Testis (tissue), 2 donors: ENCODE results near the gene APOC3.

Experiments
- POLR2A ChIP-seq: fragments of 450-650 bp; IDR thresholded peaks from one replicate; pipeline ENCODE4 v1.6.1; 2017; ENCODE audit warnings: antibody characterized with exemption, mild to moderate bottlenecking, moderate library complexity
- TF ChIP-seq, protein P1 (sequence below), 3 experiments: fragments of 450-650 bp in 2 of 3; fragments of 200-600 bp in 1 of 3; sonication (generic) in 1 of 3; IDR thresholded peaks; one replicate each; pipeline ENCODE4 v1.5.1; 2016 to 2019; ENCODE audit warnings: antibody characterized with exemption in 3 of 3, mild to moderate bottlenecking in 2 of 3, moderate library complexity in 1 of 3

DNA sequence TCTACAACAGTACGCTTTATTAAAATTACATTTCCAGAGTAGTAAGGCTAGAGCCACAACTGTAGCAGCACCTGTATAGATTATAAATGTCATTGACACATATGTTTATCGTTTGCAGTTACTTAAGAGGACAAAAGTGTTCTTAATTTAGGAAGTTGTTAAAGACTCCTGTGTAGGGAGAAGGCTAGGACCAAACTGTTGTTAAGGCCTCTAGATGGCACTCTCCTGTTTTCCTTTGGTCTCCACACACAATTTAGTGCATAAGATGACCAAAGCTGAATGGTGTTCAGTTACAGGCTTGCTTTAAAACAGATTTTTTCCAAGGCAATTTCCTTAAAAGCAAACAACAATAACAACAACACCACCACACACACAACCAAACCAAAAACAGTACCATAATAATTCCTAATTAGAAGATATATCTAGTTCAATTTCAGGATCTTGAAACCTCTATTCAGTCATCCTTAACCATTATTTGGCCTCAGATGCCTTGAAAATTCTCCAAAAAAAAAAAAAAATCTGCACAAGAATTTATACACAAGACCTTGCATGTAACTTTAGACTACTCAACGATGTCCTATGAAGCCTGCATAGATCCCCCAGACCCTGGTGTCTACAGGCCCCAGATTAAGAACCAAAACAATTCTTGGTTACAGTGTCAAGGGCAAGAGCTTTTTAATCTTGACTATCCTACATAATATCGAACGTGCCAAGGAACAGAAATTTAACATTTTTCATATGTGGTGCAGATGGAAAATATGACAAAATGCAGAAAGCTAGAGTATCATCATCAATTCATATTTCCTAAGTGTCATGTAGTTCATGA lies 50.3 kb downstream of the APOC3 start:
- TF ChIP-seq POLR2A, result no peak
- TF ChIP-seq, protein P1, sequence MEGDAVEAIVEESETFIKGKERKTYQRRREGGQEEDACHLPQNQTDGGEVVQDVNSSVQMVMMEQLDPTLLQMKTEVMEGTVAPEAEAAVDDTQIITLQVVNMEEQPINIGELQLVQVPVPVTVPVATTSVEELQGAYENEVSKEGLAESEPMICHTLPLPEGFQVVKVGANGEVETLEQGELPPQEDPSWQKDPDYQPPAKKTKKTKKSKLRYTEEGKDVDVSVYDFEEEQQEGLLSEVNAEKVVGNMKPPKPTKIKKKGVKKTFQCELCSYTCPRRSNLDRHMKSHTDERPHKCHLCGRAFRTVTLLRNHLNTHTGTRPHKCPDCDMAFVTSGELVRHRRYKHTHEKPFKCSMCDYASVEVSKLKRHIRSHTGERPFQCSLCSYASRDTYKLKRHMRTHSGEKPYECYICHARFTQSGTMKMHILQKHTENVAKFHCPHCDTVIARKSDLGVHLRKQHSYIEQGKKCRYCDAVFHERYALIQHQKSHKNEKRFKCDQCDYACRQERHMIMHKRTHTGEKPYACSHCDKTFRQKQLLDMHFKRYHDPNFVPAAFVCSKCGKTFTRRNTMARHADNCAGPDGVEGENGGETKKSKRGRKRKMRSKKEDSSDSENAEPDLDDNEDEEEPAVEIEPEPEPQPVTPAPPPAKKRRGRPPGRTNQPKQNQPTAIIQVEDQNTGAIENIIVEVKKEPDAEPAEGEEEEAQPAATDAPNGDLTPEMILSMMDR (IDR thresholded peaks at IDR 0.05), result peak; percentile 29 to 62 (median 50)
